K562 (cell line): Measurements from ENCODE around the gene ADGRE1. TPM values are rescaled to one million over a fixed set of nuclear protein-coding genes. Genes with fewer than 3 reads are reported as not detected.

Source experiments
- BCOR ChIP-seq: fragments of 450-650 bp; IDR thresholded peaks from 2 replicates; pipeline ENCODE4 v1.6.1; 2016
- BDP1 ChIP-seq: IDR thresholded peaks from 3 replicates; pipeline ENCODE4 v1.6.1; 2011; ENCODE audit not compliant: insufficient read length, insufficient read depth
- CBFB ChIP-seq: sonication (generic); formaldehyde crosslinking; IDR thresholded peaks from 2 replicates; pipeline ENCODE4 v1.4.0; 2020; ENCODE audit warnings: mild to moderate bottlenecking, missing genetic modification reagents
- HMG20A ChIP-seq: fragments of 450-650 bp; formaldehyde crosslinking; conservative IDR thresholded peaks from 2 replicates; pipeline ENCODE4 v1.4.0; 2020; ENCODE audit warnings: mild to moderate bottlenecking, mixed read lengths
- HNRNPUL1 ChIP-seq: fragments of 200-400 bp; formaldehyde crosslinking; IDR thresholded peaks from 2 replicates; pipeline ENCODE4 v1.6.1; 2017; ENCODE audit warnings: low read length
- KAT8 ChIP-seq: fragments of 450-650 bp; IDR thresholded peaks from 2 replicates; pipeline ENCODE4 v1.6.1; 2016; ENCODE audit warnings: low read depth, mild to moderate bottlenecking
- MYC ChIP-seq, 2 experiments: fragments of 250-450 bp in 1 of 2; sonication (Bioruptor Pico) in 1 of 2; IDR thresholded peaks; 2 replicates each; pipeline versions ENCODE4 v1.5.1 to v1.6.1; 2012 to 2021; ENCODE audit warnings: low read depth in 2 of 2, borderline replicate concordance in 1 of 2, improper control_type of control experiment in 1 of 2, low read length in 1 of 2, mild to moderate bottlenecking in 1 of 2, moderate library complexity in 1 of 2
- RB1 ChIP-seq: fragments of 450-650 bp; IDR thresholded peaks from 2 replicates; pipeline ENCODE4 v1.6.1; 2017; ENCODE audit warnings: low read depth, mild to moderate bottlenecking
- RBM25 ChIP-seq: fragments of 200-400 bp; formaldehyde crosslinking; IDR thresholded peaks from 2 replicates; pipeline ENCODE4 v1.6.1; 2018; ENCODE audit warnings: low read length, low read depth, moderate library complexity; ENCODE audit not compliant: severe bottlenecking
- RNF2 ChIP-seq: sonication (generic); IDR thresholded peaks from 2 replicates; pipeline ENCODE4 v1.6.1; 2016
- STAT5A ChIP-seq: IDR thresholded peaks from 2 replicates; pipeline ENCODE4 v1.6.1; 2012; ENCODE audit warnings: low read length, inconsistent platforms, borderline replicate concordance
- TRIM24 ChIP-seq, 2 experiments: fragments of 450-650 bp; IDR thresholded peaks; 2 replicates each; pipeline ENCODE4 v1.6.1; 2016
- ZNF584 ChIP-seq: fragments of 200-800 bp; sonication (Bioruptor generic); IDR thresholded peaks from 2 replicates; pipeline ENCODE4 v1.6.1; 2016; ENCODE audit warnings: low read depth, mild to moderate bottlenecking, missing genetic modification characterization, missing compliant biosample characterization
- ZNF75A ChIP-seq: fragments of 450-650 bp; formaldehyde crosslinking; IDR thresholded peaks from 2 replicates; pipeline ENCODE4 v1.4.0; 2020; ENCODE audit warnings: mild to moderate bottlenecking
- polyA plus RNA-seq, 8 experiments: library from polyadenylated mRNA; depleted of rRNA in 4 of 8; stranded (reverse) in 5 of 8; unstranded in 3 of 8; fragments of >200 nt; fragmentation: Nextera tagmentation in 2 of 8; fragmentation: Illumina TruSeq in 1 of 8; extraction: Ambion mirVana in 2 of 8; extraction: Trizol in 1 of 8; gene quantifications; 2 replicates each; pipeline versions ENCODE4 v1.2.1 to v1.2.3, GENCODE V29; 2011 to 2014; ENCODE audit warnings: inconsistent platforms in 1 of 8, missing spikeins in 1 of 8
- total RNA-seq, 7 experiments: library from RNA; depleted of rRNA in 6 of 7; stranded (reverse); fragments of >200 nt in 6 of 7; fragmentation: Illumina TruSeq in 2 of 7; extraction: Trizol in 2 of 7; gene quantifications; 2 replicates each; pipeline versions ENCODE4 v1.2.1 to v1.2.3, GENCODE V29; 2011 to 2021; ENCODE audit warnings: low replicate concordance in 1 of 7
- TF ChIP-seq, protein P1 (sequence below), 2 experiments: fragments of 450-650 bp in 1 of 2; sonication (generic) in 1 of 2; formaldehyde crosslinking in 1 of 2; IDR thresholded peaks; 2 replicates each; pipeline versions ENCODE4 v1.7.1 to v1.9.0; 2016 to 2022; ENCODE audit warnings: inconsistent platforms in 1 of 2, mild to moderate bottlenecking in 1 of 2, missing genetic modification reagents in 1 of 2
- TF ChIP-seq, protein P2 (sequence below): fragments of 250-450 bp; sonication (Bioruptor Pico); IDR thresholded peaks from 2 replicates; pipeline ENCODE4 v1.5.0; 2021
- TF ChIP-seq, protein P3 (sequence below): fragments of 250-450 bp; sonication (Bioruptor Pico); IDR thresholded peaks from 2 replicates; pipeline ENCODE4 v1.4.0; 2020
- TF ChIP-seq, protein P4 (sequence below): sonication (generic); formaldehyde crosslinking; IDR thresholded peaks from 2 replicates; pipeline ENCODE4 v1.8.0; 2022; ENCODE audit warnings: missing genetic modification reagents, mild to moderate bottlenecking, borderline replicate concordance

The ADGRE1 gene
- total and polyA plus RNA-seq, 9 of the 15 experiments (the other 6 are each of a cell fraction or from before 2014, with no cell fraction given): 0.09 to 0.49 (median 0.25) TPM; not detected in 1

DNA sequence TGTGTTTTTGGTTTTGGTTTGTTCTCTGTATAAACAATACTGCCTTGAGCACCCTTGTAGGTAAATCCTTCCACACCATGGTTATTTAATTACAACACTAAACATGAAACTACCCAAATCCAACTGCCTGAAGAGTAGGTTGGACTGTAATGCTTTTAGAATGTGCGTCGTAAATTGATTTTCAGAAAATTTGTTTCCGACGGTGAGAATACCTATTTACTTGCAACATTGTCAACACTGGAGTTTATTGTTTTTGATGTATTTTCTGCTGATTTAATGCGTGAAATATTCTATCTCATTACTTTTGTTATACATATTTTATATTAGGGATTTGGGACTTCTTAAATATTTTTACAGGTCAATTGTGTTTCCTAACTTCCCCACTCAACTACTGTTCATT, 48.2 kb downstream of the ADGRE1 start (continued):
- TF ChIP-seq, protein P1, sequence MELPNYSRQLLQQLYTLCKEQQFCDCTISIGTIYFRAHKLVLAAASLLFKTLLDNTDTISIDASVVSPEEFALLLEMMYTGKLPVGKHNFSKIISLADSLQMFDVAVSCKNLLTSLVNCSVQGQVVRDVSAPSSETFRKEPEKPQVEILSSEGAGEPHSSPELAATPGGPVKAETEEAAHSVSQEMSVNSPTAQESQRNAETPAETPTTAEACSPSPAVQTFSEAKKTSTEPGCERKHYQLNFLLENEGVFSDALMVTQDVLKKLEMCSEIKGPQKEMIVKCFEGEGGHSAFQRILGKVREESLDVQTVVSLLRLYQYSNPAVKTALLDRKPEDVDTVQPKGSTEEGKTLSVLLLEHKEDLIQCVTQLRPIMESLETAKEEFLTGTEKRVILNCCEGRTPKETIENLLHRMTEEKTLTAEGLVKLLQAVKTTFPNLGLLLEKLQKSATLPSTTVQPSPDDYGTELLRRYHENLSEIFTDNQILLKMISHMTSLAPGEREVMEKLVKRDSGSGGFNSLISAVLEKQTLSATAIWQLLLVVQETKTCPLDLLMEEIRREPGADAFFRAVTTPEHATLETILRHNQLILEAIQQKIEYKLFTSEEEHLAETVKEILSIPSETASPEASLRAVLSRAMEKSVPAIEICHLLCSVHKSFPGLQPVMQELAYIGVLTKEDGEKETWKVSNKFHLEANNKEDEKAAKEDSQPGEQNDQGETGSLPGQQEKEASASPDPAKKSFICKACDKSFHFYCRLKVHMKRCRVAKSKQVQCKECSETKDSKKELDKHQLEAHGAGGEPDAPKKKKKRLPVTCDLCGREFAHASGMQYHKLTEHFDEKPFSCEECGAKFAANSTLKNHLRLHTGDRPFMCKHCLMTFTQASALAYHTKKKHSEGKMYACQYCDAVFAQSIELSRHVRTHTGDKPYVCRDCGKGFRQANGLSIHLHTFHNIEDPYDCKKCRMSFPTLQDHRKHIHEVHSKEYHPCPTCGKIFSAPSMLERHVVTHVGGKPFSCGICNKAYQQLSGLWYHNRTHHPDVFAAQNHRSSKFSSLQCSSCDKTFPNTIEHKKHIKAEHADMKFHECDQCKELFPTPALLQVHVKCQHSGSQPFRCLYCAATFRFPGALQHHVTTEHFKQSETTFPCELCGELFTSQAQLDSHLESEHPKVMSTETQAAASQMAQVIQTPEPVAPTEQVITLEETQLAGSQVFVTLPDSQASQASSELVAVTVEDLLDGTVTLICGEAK (IDR thresholded peaks at IDR 0.05): no peak
- TF ChIP-seq, protein P1 (CRISPR knock-in tag; IDR thresholded peaks at IDR 0.05): no peak
- TF ChIP-seq, protein P2, sequence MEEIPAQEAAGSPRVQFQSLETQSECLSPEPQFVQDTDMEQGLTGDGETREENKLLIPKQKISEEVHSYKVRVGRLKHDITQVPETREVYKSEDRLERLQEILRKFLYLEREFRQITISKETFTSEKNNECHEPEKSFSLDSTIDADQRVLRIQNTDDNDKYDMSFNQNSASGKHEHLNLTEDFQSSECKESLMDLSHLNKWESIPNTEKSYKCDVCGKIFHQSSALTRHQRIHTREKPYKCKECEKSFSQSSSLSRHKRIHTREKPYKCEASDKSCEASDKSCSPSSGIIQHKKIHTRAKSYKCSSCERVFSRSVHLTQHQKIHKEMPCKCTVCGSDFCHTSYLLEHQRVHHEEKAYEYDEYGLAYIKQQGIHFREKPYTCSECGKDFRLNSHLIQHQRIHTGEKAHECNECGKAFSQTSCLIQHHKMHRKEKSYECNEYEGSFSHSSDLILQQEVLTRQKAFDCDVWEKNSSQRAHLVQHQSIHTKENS (CRISPR knock-in tag): no peak
- TF ChIP-seq RNF2 (no peak), ZNF584 (CRISPR knock-in tag) (no peak), STAT5A (no peak), RBM25 (peak; percentile 100), BDP1 (no peak), KAT8 (no peak), ZNF75A (CRISPR knock-in tag) (no peak), HNRNPUL1 (no peak), RB1 (no peak), MYC (IDR thresholded peaks at IDR 0.05; ENCODE audit: low read depth, low read length) (no peak), MYC (CRISPR knock-in tag; IDR thresholded peaks at IDR 0.05; ENCODE audit: borderline replicate concordance, low read depth) (no peak), CBFB (no peak), TRIM24 (IDR thresholded peaks at IDR 0.05) (no peak), BCOR (0 out of 2 replicates have a peak, but pooled peaks have one; percentile 12), HMG20A (no peak)
- TF ChIP-seq, protein P3, sequence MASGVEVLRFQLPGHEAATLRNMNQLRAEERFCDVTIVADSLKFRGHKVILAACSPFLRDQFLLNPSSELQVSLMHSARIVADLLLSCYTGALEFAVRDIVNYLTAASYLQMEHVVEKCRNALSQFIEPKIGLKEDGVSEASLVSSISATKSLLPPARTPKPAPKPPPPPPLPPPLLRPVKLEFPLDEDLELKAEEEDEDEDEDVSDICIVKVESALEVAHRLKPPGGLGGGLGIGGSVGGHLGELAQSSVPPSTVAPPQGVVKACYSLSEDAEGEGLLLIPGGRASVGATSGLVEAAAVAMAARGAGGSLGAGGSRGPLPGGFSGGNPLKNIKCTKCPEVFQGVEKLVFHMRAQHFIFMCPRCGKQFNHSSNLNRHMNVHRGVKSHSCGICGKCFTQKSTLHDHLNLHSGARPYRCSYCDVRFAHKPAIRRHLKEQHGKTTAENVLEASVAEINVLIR: no peak
- TF ChIP-seq, protein P4, sequence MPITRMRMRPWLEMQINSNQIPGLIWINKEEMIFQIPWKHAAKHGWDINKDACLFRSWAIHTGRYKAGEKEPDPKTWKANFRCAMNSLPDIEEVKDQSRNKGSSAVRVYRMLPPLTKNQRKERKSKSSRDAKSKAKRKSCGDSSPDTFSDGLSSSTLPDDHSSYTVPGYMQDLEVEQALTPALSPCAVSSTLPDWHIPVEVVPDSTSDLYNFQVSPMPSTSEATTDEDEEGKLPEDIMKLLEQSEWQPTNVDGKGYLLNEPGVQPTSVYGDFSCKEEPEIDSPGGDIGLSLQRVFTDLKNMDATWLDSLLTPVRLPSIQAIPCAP (CRISPR knock-in tag): no peak
